Sigmoid colon (tissue), 7 donors: ENCODE results near the gene NBDY. TPM values are rescaled to one million over a fixed set of nuclear protein-coding genes. Genes with fewer than 3 reads are reported as not detected.
"Not testable (repeated sequence)": the region's sequence is repeated elsewhere in the genome, so short reads cannot be mapped to it uniquely, and the experiment has no call there.

Experiments used
- DNase-seq: peaks from one replicate; pipeline ENCODE4 v3.0.0-alpha.2; 2019
- H3K27ac ChIP-seq, 4 donors: fragments of 200-600 bp; sonication (generic); one replicate each; pipeline ENCODE4 v1.5.1; 2016 to 2019; ENCODE audit warnings: mild to moderate bottlenecking in 1 of 4
- H3K27me3 ChIP-seq, 3 donors: fragments of 200-600 bp; sonication (generic); one replicate each; pipeline ENCODE4 v1.5.1; 2019; ENCODE audit warnings: mild to moderate bottlenecking in 1 of 3
- H3K36me3 ChIP-seq, 4 donors: fragments of 200-600 bp; sonication (generic); one replicate each; pipeline ENCODE4 v1.5.1; 2016 to 2019
- H3K4me1 ChIP-seq, 4 donors: fragments of 200-600 bp; sonication (generic); one replicate each; pipeline ENCODE4 v1.5.1; 2017 to 2019
- H3K4me3 ChIP-seq, 4 donors: fragments of 200-600 bp; sonication (generic); one replicate each; pipeline ENCODE4 v1.5.1; 2017 to 2019; ENCODE audit warnings: mild to moderate bottlenecking in 2 of 4, moderate library complexity in 1 of 4
- H3K9me3 ChIP-seq, 4 donors: fragments of 200-600 bp in 3 of 4; sonication (generic) in 3 of 4; one replicate each; pipeline versions ENCODE4 v1.5.1 to v1.6.1; 2013 to 2019
- EP300 ChIP-seq, 4 donors: sonication (generic); formaldehyde crosslinking; IDR thresholded peaks; one replicate each; pipeline ENCODE4 v1.6.1; 2017; ENCODE audit warnings: antibody characterized with exemption in 4 of 4
- POLR2A ChIP-seq, 2 donors: fragments of 450-650 bp; IDR thresholded peaks; one replicate each; pipeline ENCODE4 v1.6.1; 2016; ENCODE audit warnings: antibody characterized with exemption in 2 of 2, mild to moderate bottlenecking in 2 of 2, moderate library complexity in 2 of 2
- POLR2AphosphoS5 ChIP-seq, 4 donors: sonication (generic); formaldehyde crosslinking; IDR thresholded peaks; one replicate each; pipeline ENCODE4 v1.6.1; 2017; ENCODE audit warnings: antibody characterized with exemption in 4 of 4
- WGBS, 2 donors: extraction: QIAGEN DNeasy Blood & Tissue Kit; methylation state at CpG; one replicate each; pipeline ENCODE4 v1.1.7; 2013; 5-methylcytosine and 5-hydroxymethylcytosine counted together
- intact Hi-C: fragments of 100-400 bp; cut with DNase I; formaldehyde crosslinking; loops from one replicate; pipeline ENCODE4 v1.15.1; 2023
- polyA plus RNA-seq, 3 donors: library from polyadenylated mRNA; stranded (reverse); fragments of 200-250 nt; gene quantifications; one replicate each; pipeline ENCODE4 v1.2.3, GENCODE V29; 2013
- total RNA-seq, 4 donors: library from RNA; depleted of rRNA; stranded (reverse); fragments of >200 nt; gene quantifications; one replicate each; pipeline ENCODE4 v1.1.0, GENCODE V29; 2016
- TF ChIP-seq, protein P1 (sequence below), 4 experiments: fragments of 450-650 bp in 3 of 4; fragments of 200-600 bp in 1 of 4; IDR thresholded peaks; one replicate each; pipeline ENCODE4 v1.5.1; 2016 to 2019; ENCODE audit warnings: antibody characterized with exemption in 4 of 4, mild to moderate bottlenecking in 3 of 4, moderate library complexity in 2 of 4
- donor health status: healthy with polysubstance abuse.
- donor health status: Bipolar disorder and iron deficiency.
- donor health status: healthy.

NBDY gene, protein sequence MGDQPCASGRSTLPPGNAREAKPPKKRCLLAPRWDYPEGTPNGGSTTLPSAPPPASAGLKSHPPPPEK
- total RNA-seq (10 to 100 TPM in 2 of 4 donors, 1 to 10 TPM in 2; 7.2 to 16.5 (median 10.5) TPM), polyA plus RNA-seq (10 to 100 TPM; 18.0 to 28.2 (median 23.6) TPM)

DNA sequence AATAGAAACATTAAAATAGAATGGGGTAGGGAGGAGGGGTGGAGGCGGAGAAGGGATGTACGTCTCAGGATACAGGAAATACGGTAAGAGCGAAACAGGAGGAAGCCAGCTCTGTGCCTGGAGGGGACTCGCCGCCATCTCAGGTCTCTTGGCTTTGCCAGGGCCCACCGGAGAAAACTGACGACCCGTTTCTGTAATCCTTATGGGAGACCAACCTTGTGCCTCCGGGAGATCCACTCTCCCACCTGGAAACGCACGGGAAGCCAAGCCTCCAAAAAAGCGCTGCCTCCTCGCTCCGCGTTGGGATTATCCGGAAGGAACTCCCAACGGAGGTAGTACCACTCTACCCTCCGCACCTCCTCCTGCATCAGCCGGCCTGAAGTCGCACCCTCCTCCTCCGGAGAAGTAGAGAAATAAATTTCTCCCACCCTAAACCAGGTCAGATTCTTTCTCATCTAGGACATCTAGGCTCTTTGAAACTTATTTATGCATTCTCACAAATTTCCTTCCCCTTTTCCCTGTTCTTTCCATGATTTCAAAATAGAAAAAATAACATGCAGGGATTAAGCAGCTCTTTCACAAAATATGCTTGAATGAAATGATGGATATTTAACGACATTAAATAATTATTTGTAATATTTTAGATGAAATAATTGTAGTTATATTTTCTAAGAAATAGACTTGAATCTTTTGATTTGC is at the start of gene NBDY:
NBDY (plus strand) TSS at position 92 of the 699 bp plus-strand sequence; CDS start at position 203, 111 bp downstream.
- Histone ChIP-seq H3K27me3 (no peaks in the 10 kb centered on the region), H3K9me3 (no peaks in the 10 kb centered on the region), H3K4me1 (peaks cover 0 to 12% (median 3%) of the 10 kb centered on the region in 4 donors), H3K36me3 (no peaks in the 10 kb centered on the region), H3K27ac (peak within 1 kb of the TSS; percentile 75 to 80 (median 78)), H3K4me3 (peak within 1 kb of the TSS; percentile 34 to 58 (median 52))
- 0% methylated on average over 23 of the region's 23 CpGs for WGBS, 2 donors
- intact Hi-C loops: no loop called here
- DNase-seq: no peak
- TF ChIP-seq, protein P1, sequence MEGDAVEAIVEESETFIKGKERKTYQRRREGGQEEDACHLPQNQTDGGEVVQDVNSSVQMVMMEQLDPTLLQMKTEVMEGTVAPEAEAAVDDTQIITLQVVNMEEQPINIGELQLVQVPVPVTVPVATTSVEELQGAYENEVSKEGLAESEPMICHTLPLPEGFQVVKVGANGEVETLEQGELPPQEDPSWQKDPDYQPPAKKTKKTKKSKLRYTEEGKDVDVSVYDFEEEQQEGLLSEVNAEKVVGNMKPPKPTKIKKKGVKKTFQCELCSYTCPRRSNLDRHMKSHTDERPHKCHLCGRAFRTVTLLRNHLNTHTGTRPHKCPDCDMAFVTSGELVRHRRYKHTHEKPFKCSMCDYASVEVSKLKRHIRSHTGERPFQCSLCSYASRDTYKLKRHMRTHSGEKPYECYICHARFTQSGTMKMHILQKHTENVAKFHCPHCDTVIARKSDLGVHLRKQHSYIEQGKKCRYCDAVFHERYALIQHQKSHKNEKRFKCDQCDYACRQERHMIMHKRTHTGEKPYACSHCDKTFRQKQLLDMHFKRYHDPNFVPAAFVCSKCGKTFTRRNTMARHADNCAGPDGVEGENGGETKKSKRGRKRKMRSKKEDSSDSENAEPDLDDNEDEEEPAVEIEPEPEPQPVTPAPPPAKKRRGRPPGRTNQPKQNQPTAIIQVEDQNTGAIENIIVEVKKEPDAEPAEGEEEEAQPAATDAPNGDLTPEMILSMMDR (IDR thresholded peaks at IDR 0.05): no peak
- TF ChIP-seq POLR2AphosphoS5 (IDR thresholded peaks at IDR 0.05) (peak; percentile 36 to 64 (median 44)), POLR2A (IDR thresholded peaks at IDR 0.05) (peak in 1 of 2 donors; percentile 33)

DNA sequence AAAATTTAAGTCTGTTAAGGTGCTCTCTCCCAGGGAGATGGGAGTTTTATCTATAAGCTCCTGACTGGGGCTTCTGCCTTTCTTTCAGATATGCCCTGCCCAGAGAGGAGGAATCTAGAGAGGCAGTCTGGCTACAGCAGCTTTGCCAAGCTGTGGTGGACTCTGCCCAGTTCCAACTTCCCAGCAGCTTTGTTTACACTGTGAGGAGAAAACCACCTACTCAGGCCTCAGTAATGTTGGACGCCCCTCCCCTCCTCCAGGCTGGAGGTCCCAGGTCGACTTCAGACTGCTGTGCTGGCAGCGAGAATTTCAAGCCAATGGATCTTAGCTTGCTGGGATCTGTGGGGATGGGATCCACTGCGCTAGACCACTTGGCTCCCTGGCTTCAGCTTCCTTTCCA is 24.5 kb upstream of the NBDY start:
- H3K27ac ChIP-seq, H3K4me3 ChIP-seq, H3K27me3 ChIP-seq, H3K4me1 ChIP-seq, intact Hi-C loops, H3K36me3 ChIP-seq, DNase-seq, H3K9me3 ChIP-seq: not testable (repeated sequence)
- WGBS, 2 donors: 57 to 68% methylated on average over 4 of the region's 4 CpGs

DNA sequence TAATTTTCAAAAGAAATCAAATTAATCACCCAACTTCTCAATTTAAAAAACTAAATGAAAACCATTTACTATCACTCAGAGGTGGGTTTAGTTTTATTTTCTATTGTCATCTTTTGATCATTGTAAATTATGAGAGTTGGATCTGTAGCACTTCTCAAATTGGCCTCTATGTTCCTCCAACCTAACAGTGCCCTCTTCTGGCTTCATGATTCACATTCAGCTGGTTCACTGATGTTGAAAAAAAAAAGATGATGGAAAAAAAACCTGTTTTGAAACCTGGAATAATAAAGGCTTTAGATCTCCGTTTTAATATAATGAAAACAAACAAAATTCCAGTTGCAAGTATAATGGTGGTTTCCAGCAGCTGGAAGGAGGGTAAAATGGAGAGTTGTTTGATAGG is 2.4 kb upstream of the NBDY start:
- DNase-seq: no peak
- no peaks in the 10 kb centered on the region for H3K27me3 ChIP-seq
- peaks cover 0 to 9% (median 3%) of the 10 kb centered on the region in 4 donors for H3K4me1 ChIP-seq
- no peaks in the 10 kb centered on the region for H3K36me3 ChIP-seq
- TF ChIP-seq, protein P1 (IDR thresholded peaks at IDR 0.05): peak in 1 of 4 experiments; percentile 46
- TF ChIP-seq POLR2A (IDR thresholded peaks at IDR 0.05): no peak
- H3K27ac ChIP-seq: no peak overlapping the region
- intact Hi-C loops: no loop called here
- 0% methylated on average over 1 of the region's 1 CpG for WGBS, 2 donors
- H3K9me3 ChIP-seq: no peaks in the 10 kb centered on the region
- no peak overlapping the region for H3K4me3 ChIP-seq

DNA sequence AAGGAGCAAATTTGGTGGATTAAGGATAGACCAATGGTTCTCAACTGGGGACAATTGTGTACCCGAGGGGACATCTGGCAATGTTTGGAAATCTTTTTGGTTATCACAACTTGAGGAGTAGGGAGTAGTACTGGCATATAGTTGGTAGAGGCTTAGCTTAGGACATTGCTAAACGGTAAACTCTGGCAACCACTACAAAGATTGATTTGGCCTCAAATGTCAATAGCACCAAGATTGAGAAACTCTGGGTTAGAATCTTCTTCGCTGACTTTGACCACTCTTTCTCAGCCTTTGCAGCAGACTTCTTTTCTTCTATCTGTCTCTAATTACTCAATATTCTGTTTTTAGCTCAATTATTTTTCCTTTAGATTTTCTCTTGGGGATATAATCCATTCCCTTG is 1.5 kb upstream of the NBDY start:
- Histone ChIP-seq H3K27ac (no peak overlapping the region), H3K4me3 (no peak overlapping the region), H3K4me1 (peaks cover 0 to 9% (median 3%) of the 10 kb centered on the region in 4 donors), H3K36me3 (no peaks in the 10 kb centered on the region), H3K9me3 (no peaks in the 10 kb centered on the region), H3K27me3 (no peaks in the 10 kb centered on the region)
- intact Hi-C loops: no loop called here
- 76 to 81% methylated on average over 3 of the region's 3 CpGs for WGBS, 2 donors
- no peak for DNase-seq
- no peak for TF ChIP-seq EP300 (IDR thresholded peaks at IDR 0.05)
- TF ChIP-seq POLR2AphosphoS5 (IDR thresholded peaks at IDR 0.05): no peak
- TF ChIP-seq, protein P1 (IDR thresholded peaks at IDR 0.05): no peak
- no peak for TF ChIP-seq POLR2A (IDR thresholded peaks at IDR 0.05)

DNA sequence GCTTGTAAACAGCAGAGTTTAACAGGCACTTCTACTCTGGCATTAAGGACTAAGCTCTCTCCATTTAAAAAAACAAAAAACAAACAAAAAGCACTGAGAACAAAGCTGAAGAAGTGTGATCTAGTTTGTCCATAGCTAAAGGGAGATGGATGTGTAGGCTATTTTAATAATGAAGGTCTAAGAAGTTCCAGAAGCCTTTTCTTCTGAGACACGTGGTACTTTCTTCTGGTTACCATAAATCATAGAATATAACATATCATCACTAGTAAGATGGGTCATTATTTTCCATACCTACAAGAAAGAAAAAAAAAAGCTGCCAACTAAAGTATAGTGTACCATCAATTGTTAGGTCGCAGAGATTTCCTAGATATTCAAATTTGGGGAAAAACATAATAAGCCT is 722 bp upstream of the NBDY start:
- 29 to 39% methylated on average over 2 of the region's 2 CpGs for WGBS, 2 donors
- Histone ChIP-seq H3K27me3 (no peaks in the 10 kb centered on the region), H3K9me3 (no peaks in the 10 kb centered on the region), H3K4me1 (peaks cover 0 to 9% (median 3%) of the 10 kb centered on the region in 4 donors), H3K4me3 (peak overlapping the region in 2 of 4 donors; percentile 57 to 58), H3K27ac (peak overlapping the region in 1 of 4 donors; percentile 80), H3K36me3 (no peaks in the 10 kb centered on the region)
- no peak for TF ChIP-seq POLR2A (IDR thresholded peaks at IDR 0.05)
- no peak for TF ChIP-seq POLR2AphosphoS5 (IDR thresholded peaks at IDR 0.05)
- no peak for TF ChIP-seq EP300 (IDR thresholded peaks at IDR 0.05)
- TF ChIP-seq, protein P1 (IDR thresholded peaks at IDR 0.05): no peak
- no peak for DNase-seq
- intact Hi-C loops: no loop called here
